Measurements from ENCODE around the gene RHOJ. TPM values are rescaled to one million over a fixed set of nuclear protein-coding genes. Genes with fewer than 3 reads are reported as not detected.

Gene RHOJ
- total and polyA plus RNA-seq, 2 experiments from 2014 or later, result 0.17 TPM; not detected in 1

DNA sequence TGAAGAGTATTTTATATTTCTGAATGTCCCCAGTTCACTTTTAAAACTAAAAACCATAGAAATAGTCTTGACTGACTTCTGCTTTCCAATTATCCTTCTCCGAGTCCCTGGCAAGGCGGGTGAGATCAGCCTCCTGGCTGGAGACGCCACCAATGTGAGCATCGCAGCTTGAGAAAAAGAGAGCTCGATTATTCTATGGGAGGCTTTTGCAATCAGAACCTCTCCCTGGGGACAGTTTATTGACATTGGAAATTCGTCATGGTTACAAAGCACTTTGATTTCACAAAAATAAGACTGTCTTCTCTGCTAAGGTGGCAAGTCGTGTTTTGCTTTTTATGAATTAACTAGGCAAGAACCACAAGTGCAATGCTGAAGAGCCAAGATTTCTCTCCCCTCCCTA is 138.1 kb downstream of the RHOJ start:
- Mint-ChIP-seq H3K9me3 (no peaks in the 10 kb centered on the region; the same call in 2 of the 3 replicates), H3K27ac (no peak overlapping the region), H3K36me3 (ENCODE audit: low read depth) (no peaks in the 10 kb centered on the region), H3K4me1 (peaks cover 7% of the 10 kb centered on the region; the same call in 2 of the 3 replicates), H3K27me3 (ENCODE audit: insufficient read depth, low read depth, poor library complexity) (no peaks in the 10 kb centered on the region), H3K4me3 (no peak overlapping the region)
- no peak overlapping the region for H3K4me3 ChIP-seq
- ATAC-seq (no peak), DNase-seq (ENCODE audit: low spot score) (no peak)
- no peaks in the 10 kb centered on the region for H3K9me2 ChIP-seq (ENCODE audit: insufficient read depth)
- no peaks in the 10 kb centered on the region for H3F3A ChIP-seq (replicated peaks; ENCODE audit: low read depth)
- peaks cover 5% of the 10 kb centered on the region; the same call in 1 of the 2 replicates for H3K4me1 ChIP-seq (ENCODE audit: insufficient read depth)
- H3K36me3 ChIP-seq (ENCODE audit: insufficient read depth), result no peaks in the 10 kb centered on the region
- TF ChIP-seq POLR2AphosphoS5 (IDR thresholded peaks at IDR 0.05; ENCODE audit: low read depth) (no peak), STAT1 (IDR thresholded peaks at IDR 0.05; ENCODE audit: unreplicated experiment) (no peak), EZH2phosphoT487 (IDR thresholded peaks at IDR 0.05; ENCODE audit: unreplicated experiment) (no peak), JUNB (IDR thresholded peaks at IDR 0.05; ENCODE audit: unreplicated experiment) (no peak), CREB1 (CRISPR knock-in tag; IDR thresholded peaks at IDR 0.05; ENCODE audit: low read depth) (no peak), NANOG (IDR thresholded peaks at IDR 0.05; ENCODE audit: borderline replicate concordance) (no peak), ZNF114 (CRISPR knock-in tag; IDR thresholded peaks at IDR 0.05) (no peak), EZH2 (IDR thresholded peaks at IDR 0.05; ENCODE audit: low read depth, unreplicated experiment) (no peak)
- TF ChIP-seq, protein P1, sequence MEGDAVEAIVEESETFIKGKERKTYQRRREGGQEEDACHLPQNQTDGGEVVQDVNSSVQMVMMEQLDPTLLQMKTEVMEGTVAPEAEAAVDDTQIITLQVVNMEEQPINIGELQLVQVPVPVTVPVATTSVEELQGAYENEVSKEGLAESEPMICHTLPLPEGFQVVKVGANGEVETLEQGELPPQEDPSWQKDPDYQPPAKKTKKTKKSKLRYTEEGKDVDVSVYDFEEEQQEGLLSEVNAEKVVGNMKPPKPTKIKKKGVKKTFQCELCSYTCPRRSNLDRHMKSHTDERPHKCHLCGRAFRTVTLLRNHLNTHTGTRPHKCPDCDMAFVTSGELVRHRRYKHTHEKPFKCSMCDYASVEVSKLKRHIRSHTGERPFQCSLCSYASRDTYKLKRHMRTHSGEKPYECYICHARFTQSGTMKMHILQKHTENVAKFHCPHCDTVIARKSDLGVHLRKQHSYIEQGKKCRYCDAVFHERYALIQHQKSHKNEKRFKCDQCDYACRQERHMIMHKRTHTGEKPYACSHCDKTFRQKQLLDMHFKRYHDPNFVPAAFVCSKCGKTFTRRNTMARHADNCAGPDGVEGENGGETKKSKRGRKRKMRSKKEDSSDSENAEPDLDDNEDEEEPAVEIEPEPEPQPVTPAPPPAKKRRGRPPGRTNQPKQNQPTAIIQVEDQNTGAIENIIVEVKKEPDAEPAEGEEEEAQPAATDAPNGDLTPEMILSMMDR (conservative IDR thresholded peaks at IDR 0.05; ENCODE audit: low read depth in 2 of 2), result no peak
- TF ChIP-seq, protein P2, sequence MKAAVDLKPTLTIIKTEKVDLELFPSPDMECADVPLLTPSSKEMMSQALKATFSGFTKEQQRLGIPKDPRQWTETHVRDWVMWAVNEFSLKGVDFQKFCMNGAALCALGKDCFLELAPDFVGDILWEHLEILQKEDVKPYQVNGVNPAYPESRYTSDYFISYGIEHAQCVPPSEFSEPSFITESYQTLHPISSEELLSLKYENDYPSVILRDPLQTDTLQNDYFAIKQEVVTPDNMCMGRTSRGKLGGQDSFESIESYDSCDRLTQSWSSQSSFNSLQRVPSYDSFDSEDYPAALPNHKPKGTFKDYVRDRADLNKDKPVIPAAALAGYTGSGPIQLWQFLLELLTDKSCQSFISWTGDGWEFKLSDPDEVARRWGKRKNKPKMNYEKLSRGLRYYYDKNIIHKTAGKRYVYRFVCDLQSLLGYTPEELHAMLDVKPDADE (IDR thresholded peaks at IDR 0.05), result no peak
- TF ChIP-seq, protein P3, sequence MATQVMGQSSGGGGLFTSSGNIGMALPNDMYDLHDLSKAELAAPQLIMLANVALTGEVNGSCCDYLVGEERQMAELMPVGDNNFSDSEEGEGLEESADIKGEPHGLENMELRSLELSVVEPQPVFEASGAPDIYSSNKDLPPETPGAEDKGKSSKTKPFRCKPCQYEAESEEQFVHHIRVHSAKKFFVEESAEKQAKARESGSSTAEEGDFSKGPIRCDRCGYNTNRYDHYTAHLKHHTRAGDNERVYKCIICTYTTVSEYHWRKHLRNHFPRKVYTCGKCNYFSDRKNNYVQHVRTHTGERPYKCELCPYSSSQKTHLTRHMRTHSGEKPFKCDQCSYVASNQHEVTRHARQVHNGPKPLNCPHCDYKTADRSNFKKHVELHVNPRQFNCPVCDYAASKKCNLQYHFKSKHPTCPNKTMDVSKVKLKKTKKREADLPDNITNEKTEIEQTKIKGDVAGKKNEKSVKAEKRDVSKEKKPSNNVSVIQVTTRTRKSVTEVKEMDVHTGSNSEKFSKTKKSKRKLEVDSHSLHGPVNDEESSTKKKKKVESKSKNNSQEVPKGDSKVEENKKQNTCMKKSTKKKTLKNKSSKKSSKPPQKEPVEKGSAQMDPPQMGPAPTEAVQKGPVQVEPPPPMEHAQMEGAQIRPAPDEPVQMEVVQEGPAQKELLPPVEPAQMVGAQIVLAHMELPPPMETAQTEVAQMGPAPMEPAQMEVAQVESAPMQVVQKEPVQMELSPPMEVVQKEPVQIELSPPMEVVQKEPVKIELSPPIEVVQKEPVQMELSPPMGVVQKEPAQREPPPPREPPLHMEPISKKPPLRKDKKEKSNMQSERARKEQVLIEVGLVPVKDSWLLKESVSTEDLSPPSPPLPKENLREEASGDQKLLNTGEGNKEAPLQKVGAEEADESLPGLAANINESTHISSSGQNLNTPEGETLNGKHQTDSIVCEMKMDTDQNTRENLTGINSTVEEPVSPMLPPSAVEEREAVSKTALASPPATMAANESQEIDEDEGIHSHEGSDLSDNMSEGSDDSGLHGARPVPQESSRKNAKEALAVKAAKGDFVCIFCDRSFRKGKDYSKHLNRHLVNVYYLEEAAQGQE (IDR thresholded peaks at IDR 0.05; ENCODE audit: unreplicated experiment), result no peak
- TF ChIP-seq, protein P4, sequence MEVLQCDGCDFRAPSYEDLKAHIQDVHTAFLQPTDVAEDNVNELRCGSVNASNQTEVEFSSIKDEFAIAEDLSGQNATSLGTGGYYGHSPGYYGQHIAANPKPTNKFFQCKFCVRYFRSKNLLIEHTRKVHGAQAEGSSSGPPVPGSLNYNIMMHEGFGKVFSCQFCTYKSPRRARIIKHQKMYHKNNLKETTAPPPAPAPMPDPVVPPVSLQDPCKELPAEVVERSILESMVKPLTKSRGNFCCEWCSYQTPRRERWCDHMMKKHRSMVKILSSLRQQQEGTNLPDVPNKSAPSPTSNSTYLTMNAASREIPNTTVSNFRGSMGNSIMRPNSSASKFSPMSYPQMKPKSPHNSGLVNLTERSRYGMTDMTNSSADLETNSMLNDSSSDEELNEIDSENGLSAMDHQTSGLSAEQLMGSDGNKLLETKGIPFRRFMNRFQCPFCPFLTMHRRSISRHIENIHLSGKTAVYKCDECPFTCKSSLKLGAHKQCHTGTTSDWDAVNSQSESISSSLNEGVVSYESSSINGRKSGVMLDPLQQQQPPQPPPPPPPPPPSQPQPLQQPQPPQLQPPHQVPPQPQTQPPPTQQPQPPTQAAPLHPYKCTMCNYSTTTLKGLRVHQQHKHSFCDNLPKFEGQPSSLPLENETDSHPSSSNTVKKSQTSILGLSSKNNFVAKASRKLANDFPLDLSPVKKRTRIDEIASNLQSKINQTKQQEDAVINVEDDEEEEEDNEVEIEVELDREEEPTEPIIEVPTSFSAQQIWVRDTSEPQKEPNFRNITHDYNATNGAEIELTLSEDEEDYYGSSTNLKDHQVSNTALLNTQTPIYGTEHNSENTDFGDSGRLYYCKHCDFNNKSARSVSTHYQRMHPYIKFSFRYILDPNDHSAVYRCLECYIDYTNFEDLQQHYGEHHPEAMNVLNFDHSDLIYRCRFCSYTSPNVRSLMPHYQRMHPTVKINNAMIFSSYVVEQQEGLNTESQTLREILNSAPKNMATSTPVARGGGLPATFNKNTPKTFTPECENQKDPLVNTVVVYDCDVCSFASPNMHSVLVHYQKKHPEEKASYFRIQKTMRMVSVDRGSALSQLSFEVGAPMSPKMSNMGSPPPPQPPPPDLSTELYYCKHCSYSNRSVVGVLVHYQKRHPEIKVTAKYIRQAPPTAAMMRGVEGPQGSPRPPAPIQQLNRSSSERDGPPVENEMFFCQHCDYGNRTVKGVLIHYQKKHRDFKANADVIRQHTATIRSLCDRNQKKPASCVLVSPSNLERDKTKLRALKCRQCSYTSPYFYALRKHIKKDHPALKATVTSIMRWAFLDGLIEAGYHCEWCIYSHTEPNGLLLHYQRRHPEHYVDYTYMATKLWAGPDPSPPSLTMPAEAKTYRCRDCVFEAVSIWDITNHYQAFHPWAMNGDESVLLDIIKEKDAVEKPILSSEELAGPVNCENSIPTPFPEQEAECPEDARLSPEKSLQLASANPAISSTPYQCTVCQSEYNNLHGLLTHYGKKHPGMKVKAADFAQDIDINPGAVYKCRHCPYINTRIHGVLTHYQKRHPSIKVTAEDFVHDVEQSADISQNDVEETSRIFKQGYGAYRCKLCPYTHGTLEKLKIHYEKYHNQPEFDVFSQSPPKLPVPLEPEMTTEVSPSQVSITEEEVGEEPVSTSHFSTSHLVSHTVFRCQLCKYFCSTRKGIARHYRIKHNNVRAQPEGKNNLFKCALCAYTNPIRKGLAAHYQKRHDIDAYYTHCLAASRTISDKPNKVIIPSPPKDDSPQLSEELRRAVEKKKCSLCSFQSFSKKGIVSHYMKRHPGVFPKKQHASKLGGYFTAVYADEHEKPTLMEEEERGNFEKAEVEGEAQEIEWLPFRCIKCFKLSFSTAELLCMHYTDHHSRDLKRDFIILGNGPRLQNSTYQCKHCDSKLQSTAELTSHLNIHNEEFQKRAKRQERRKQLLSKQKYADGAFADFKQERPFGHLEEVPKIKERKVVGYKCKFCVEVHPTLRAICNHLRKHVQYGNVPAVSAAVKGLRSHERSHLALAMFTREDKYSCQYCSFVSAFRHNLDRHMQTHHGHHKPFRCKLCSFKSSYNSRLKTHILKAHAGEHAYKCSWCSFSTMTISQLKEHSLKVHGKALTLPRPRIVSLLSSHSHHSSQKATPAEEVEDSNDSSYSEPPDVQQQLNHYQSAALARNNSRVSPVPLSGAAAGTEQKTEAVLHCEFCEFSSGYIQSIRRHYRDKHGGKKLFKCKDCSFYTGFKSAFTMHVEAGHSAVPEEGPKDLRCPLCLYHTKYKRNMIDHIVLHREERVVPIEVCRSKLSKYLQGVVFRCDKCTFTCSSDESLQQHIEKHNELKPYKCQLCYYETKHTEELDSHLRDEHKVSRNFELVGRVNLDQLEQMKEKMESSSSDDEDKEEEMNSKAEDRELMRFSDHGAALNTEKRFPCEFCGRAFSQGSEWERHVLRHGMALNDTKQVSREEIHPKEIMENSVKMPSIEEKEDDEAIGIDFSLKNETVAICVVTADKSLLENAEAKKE (CRISPR knock-in tag; IDR thresholded peaks at IDR 0.05), result no peak
- no peaks in the 10 kb centered on the region for H4K20me1 ChIP-seq (replicated peaks; ENCODE audit: insufficient read depth)
- peak overlapping the region; percentile 67 for H2AFZ ChIP-seq
- no peak overlapping the region for H3K27ac ChIP-seq (ENCODE audit: low read depth)
- H3K27me3 ChIP-seq (ENCODE audit: insufficient read depth), result no peaks in the 10 kb centered on the region
- H3K4me2 ChIP-seq, result no peak overlapping the region
- no peaks in the 10 kb centered on the region for H3K79me2 ChIP-seq (replicated peaks; ENCODE audit: insufficient read depth)
